Activated naive CD8-positive, alpha-beta T cell treated with anti-CD3 and anti-CD28 coated beads, Interleukin-2, amount 50 U/mL, for 24 hours (primary cell): ENCODE results near the gene GSN.

Source experiments
- ATAC-seq: fragments of 150-1000 bp; cut with Tn5 transposase; one replicate; pipeline ENCODE4 v1.10.0; 2021
- DNase-seq: peaks from one replicate; pipeline ENCODE4 v3.0.0; 2021
- H3K27ac Mint-ChIP-seq: one replicate; pipeline ENCODE4 v1.8.0; 2021; ENCODE audit warnings: mild to moderate bottlenecking, mixed read lengths
- H3K27me3 Mint-ChIP-seq: one replicate; pipeline ENCODE4 v1.8.0; 2021; ENCODE audit warnings: mixed read lengths
- H3K36me3 Mint-ChIP-seq: one replicate; pipeline ENCODE4 v1.8.0; 2021; ENCODE audit warnings: low read depth, mixed read lengths
- H3K4me1 Mint-ChIP-seq: one replicate; pipeline ENCODE4 v1.8.0; 2021; ENCODE audit warnings: mixed read lengths
- H3K4me3 Mint-ChIP-seq: one replicate; pipeline ENCODE4 v1.8.0; 2021; ENCODE audit warnings: mild to moderate bottlenecking, moderate library complexity, mixed read lengths
- H3K9me3 Mint-ChIP-seq: one replicate; pipeline ENCODE4 v1.8.0; 2021; ENCODE audit warnings: mixed read lengths

Gene GSN

GRCh38 chr9:121237916-121238315 is 30.0 kb upstream of the GSN start:
- H3K4me1 Mint-ChIP-seq, result no peaks in the 10 kb centered on the region
- H3K27me3 Mint-ChIP-seq, result no peaks in the 10 kb centered on the region
- ATAC-seq, result no peak
- no peaks in the 10 kb centered on the region for H3K9me3 Mint-ChIP-seq
- no peak overlapping the region for H3K27ac Mint-ChIP-seq
- no peak overlapping the region for H3K4me3 Mint-ChIP-seq
- no peak for DNase-seq
- peaks cover 2% of the 10 kb centered on the region for H3K36me3 Mint-ChIP-seq

GRCh38 chr9:121239071-121239470 is 28.9 kb upstream of the GSN start:
- Mint-ChIP-seq H3K27ac (no peak overlapping the region), H3K36me3 (peaks cover 8% of the 10 kb centered on the region), H3K9me3 (peaks cover 3% of the 10 kb centered on the region), H3K4me1 (no peaks in the 10 kb centered on the region), H3K27me3 (no peaks in the 10 kb centered on the region), H3K4me3 (no peak overlapping the region)
- no peak for ATAC-seq
- DNase-seq, result no peak

- no peak overlapping the region for H3K4me3 Mint-ChIP-seq
- H3K27ac Mint-ChIP-seq, result no peak overlapping the region
- no peak for ATAC-seq
- H3K9me3 Mint-ChIP-seq, result peaks cover 7% of the 10 kb centered on the region
- H3K4me1 Mint-ChIP-seq, result no peaks in the 10 kb centered on the region
- DNase-seq, result no peak
- H3K36me3 Mint-ChIP-seq, result peaks cover 12% of the 10 kb centered on the region
- H3K27me3 Mint-ChIP-seq, result no peaks in the 10 kb centered on the region
Measured at GRCh38 chr9:121239851-121240250, 28.1 kb upstream of the GSN start.

- ATAC-seq (no peak), DNase-seq (no peak)
- Mint-ChIP-seq H3K27ac (no peak overlapping the region), H3K27me3 (no peaks in the 10 kb centered on the region), H3K4me1 (no peaks in the 10 kb centered on the region), H3K4me3 (no peak overlapping the region), H3K9me3 (peaks cover 7% of the 10 kb centered on the region), H3K36me3 (peaks cover 12% of the 10 kb centered on the region)
Measured at GRCh38 chr9:121240472-121241135, 27.4 kb upstream of the GSN start.

- Mint-ChIP-seq H3K36me3 (peaks cover 16% of the 10 kb centered on the region), H3K9me3 (peaks cover 7% of the 10 kb centered on the region), H3K4me3 (no peak overlapping the region), H3K4me1 (no peaks in the 10 kb centered on the region), H3K27ac (no peak overlapping the region), H3K27me3 (no peaks in the 10 kb centered on the region)
- no peak for ATAC-seq
- no peak for DNase-seq
Measured at GRCh38 chr9:121242219-121242958, 25.6 kb upstream of the GSN start.

GRCh38 chr9:121242959-121243346 is 25.0 kb upstream of the GSN start:
- H3K36me3 Mint-ChIP-seq, result peaks cover 16% of the 10 kb centered on the region
- H3K4me3 Mint-ChIP-seq, result no peak overlapping the region
- DNase-seq (no peak), ATAC-seq (no peak)
- H3K9me3 Mint-ChIP-seq, result peaks cover 7% of the 10 kb centered on the region
- H3K4me1 Mint-ChIP-seq, result no peaks in the 10 kb centered on the region
- H3K27me3 Mint-ChIP-seq, result no peaks in the 10 kb centered on the region
- no peak overlapping the region for H3K27ac Mint-ChIP-seq

- ATAC-seq (no peak), DNase-seq (no peak)
- H3K36me3 Mint-ChIP-seq, result peaks cover 18% of the 10 kb centered on the region
- no peak overlapping the region for H3K27ac Mint-ChIP-seq
- no peak overlapping the region for H3K4me3 Mint-ChIP-seq
- H3K27me3 Mint-ChIP-seq, result peaks cover under 1% of the 10 kb centered on the region
- H3K4me1 Mint-ChIP-seq, result peaks cover 6% of the 10 kb centered on the region
- H3K9me3 Mint-ChIP-seq, result peaks cover 7% of the 10 kb centered on the region
Measured at GRCh38 chr9:121246821-121247561, 21.0 kb upstream of the GSN start.

- H3K36me3 Mint-ChIP-seq, result peaks cover 8% of the 10 kb centered on the region
- peaks cover 3% of the 10 kb centered on the region for H3K27me3 Mint-ChIP-seq
- no peak overlapping the region for H3K4me3 Mint-ChIP-seq
- H3K9me3 Mint-ChIP-seq, result no peaks in the 10 kb centered on the region
- H3K27ac Mint-ChIP-seq, result no peak overlapping the region
- DNase-seq (no peak), ATAC-seq (no peak)
- H3K4me1 Mint-ChIP-seq, result peaks cover 8% of the 10 kb centered on the region
Measured at GRCh38 chr9:121249563-121249962, 18.4 kb upstream of the GSN start.

GRCh38 chr9:121252104-121252851 is 15.7 kb upstream of the GSN start:
- Mint-ChIP-seq H3K27me3 (peaks cover 3% of the 10 kb centered on the region), H3K27ac (no peak overlapping the region), H3K9me3 (no peaks in the 10 kb centered on the region), H3K4me3 (no peak overlapping the region), H3K4me1 (peaks cover 8% of the 10 kb centered on the region), H3K36me3 (peaks cover 4% of the 10 kb centered on the region)
- DNase-seq (no peak), ATAC-seq (no peak)

- no peak overlapping the region for H3K27ac Mint-ChIP-seq
- no peak overlapping the region for H3K4me3 Mint-ChIP-seq
- ATAC-seq (no peak), DNase-seq (no peak)
- H3K9me3 Mint-ChIP-seq, result no peaks in the 10 kb centered on the region
- H3K36me3 Mint-ChIP-seq, result peaks cover 4% of the 10 kb centered on the region
- peaks cover 8% of the 10 kb centered on the region for H3K4me1 Mint-ChIP-seq
- peaks cover 3% of the 10 kb centered on the region for H3K27me3 Mint-ChIP-seq
Measured at GRCh38 chr9:121253162-121253561, 14.8 kb upstream of the GSN start.

- H3K27me3 Mint-ChIP-seq, result peaks cover 3% of the 10 kb centered on the region
- H3K9me3 Mint-ChIP-seq, result no peaks in the 10 kb centered on the region
Measured at GRCh38 chr9:121253821-121254501, 14.0 kb upstream of the GSN start.

GRCh38 chr9:121259498-121259897 is 8.5 kb upstream of the GSN start:
- H3K36me3 Mint-ChIP-seq, result no peaks in the 10 kb centered on the region
- peaks cover 2% of the 10 kb centered on the region for H3K27me3 Mint-ChIP-seq
- H3K9me3 Mint-ChIP-seq, result no peaks in the 10 kb centered on the region
- DNase-seq (no peak), ATAC-seq (no peak)
- H3K4me1 Mint-ChIP-seq, result no peaks in the 10 kb centered on the region
- H3K27ac Mint-ChIP-seq, result no peak overlapping the region
- H3K4me3 Mint-ChIP-seq, result no peak overlapping the region

More at GRCh38 chr9:121253821-121254501, 14.0 kb upstream of the GSN start:
- H3K27ac Mint-ChIP-seq, result no peak overlapping the region
- H3K4me1 Mint-ChIP-seq, result peaks cover 6% of the 10 kb centered on the region
- H3K4me3 Mint-ChIP-seq, result no peak overlapping the region
- peaks cover 4% of the 10 kb centered on the region for H3K36me3 Mint-ChIP-seq
- ATAC-seq (no peak), DNase-seq (no peak)

GRCh38 chr9:121259935-121260334 is 8.0 kb upstream of the GSN start:
- Mint-ChIP-seq H3K4me3 (no peak overlapping the region), H3K27me3 (peaks cover 2% of the 10 kb centered on the region), H3K27ac (no peak overlapping the region), H3K9me3 (no peaks in the 10 kb centered on the region), H3K36me3 (no peaks in the 10 kb centered on the region), H3K4me1 (no peaks in the 10 kb centered on the region)
- no peak for ATAC-seq
- DNase-seq, result no peak
